Stimulated activated CD8-positive, alpha-beta memory T cell treated with anti-CD3 and anti-CD28 coated beads, Interleukin-15, amount 100 ng/mL, for 4 hours (primary cell): ENCODE measurements around the gene ADCY3.

Experiments used
- DNase-seq, 2 donors: peaks; one replicate each; pipeline ENCODE4 v3.0.0-alpha.2; 2020; ENCODE audit warnings: low read depth in 2 of 2

The ADCY3 gene

DNA sequence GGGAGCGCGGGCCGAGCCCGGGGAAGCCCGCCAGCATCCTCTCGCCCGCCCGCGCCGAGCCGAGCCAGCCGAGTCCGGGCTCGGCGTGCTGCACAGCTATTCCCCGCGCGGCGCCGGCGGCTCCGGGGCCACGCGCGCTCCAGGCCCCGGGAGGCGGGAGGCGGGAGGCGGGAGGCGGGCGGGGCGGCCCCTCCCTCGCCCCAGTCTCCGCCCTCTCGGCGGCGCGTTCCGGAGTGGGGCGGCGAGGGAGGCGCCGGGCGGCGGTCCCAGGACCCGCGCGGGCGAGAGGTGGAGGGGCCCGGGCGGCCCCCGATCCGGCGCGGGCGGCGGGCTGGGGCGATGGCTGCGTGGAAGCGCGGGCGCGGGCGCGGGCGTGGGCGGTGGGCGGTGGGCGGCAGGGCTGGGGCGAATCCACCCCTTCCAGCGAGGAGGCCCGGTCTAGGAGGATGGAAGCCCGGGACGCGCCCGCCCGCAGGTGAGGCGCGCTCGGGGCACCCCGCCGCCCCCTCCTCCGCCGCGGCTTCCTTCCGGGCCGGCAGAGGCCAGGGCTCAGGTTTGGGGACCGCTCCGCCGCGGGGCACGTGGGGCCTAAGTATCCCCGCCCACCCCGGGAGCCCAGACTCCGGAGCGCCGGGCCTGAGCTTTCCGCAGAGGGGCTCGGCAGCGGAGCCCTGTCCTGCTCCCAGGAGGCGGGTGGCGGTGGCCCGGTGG lies at the start of gene ADCY3:
TSS of gene ADCY3 (minus strand) at position 140 of the 711 bp plus-strand sequence. CDS start 1,250 bp downstream, outside the sequence.
- DNase-seq = peak; percentile 36 to 45

DNA sequence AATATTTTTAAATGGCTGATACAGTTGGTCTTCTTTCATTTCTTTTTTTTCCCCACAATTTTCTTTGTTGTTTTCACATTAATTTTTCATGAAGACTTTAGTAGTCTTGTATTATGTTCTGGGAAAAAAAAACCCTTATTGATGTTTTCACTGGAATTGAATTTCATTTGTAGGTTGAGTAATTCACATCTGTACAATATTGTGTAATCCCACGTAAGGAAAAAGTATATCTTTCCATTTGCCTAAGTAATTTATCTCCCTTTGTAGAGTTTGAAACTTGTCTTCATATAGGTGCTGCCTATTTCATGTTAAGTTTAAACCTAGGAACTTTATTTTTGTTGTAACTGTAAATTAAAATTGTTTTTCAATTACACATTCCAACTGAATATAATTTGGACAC lies 49.7 kb upstream of the ADCY3 start:
- DNase-seq = no peak

DNA sequence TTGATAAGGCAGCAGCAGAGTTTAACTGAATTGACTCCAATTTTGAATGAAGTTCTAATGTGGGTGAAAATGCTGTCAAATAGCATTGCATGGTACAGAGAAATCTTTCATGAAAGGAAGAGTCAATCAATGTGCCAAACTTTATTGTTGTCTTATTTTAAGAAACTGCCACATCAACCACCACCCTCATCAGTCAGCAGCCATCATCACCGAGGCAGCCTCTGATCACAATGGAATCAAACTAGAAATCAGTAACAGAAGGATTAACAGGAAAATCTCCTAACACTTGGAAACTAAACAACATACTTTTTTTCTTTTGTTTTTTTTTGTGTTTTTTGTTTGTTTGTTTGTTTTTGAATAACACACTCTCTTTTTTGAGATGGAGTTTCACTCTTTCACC lies 41.9 kb upstream of the ADCY3 start:
- no peak for DNase-seq

DNA sequence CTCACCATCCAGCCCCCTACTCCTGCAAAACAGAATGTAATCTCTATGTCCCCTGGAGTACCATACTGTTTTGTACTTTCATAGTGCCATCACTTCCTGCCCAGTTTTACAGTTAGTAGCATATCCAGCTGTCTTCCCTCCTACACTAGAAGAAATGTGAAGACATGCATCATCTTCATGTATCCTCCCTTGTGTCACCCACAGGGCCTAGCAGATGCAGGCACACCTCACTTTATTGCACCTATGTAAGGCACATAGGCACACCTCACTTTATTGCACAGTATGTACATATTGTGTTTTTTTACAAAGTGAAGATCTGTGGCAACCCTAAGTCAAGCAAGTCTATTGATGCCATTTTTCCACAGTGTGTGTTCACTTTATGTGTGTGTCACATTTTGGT lies 39.7 kb upstream of the ADCY3 start:
- DNase-seq = no peak

DNA sequence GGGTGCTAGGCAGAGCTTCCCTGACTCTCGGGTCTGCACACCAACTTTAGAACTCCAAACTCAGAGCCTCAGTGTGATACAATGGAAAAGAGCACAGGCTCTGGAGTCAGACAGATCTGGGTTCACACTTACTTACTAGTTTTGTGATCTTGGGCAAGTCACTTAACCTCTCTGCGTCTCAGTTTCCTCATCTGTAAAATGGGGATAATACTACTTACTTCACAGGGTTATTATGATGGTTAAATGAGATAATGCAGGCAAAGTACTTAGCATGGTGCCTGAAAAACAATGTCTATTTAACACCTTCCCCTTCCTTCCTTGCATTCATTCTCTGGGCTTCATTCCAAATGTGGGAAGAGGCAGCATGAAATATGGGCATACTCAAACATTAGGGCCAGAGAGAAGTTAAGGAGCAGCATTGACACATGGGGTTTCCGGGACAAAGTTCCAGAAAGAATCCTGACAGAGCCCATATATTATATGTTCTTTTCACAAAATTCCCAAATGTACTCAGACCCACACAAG lies 38.4 kb upstream of the ADCY3 start:
- DNase-seq = no peak

DNA sequence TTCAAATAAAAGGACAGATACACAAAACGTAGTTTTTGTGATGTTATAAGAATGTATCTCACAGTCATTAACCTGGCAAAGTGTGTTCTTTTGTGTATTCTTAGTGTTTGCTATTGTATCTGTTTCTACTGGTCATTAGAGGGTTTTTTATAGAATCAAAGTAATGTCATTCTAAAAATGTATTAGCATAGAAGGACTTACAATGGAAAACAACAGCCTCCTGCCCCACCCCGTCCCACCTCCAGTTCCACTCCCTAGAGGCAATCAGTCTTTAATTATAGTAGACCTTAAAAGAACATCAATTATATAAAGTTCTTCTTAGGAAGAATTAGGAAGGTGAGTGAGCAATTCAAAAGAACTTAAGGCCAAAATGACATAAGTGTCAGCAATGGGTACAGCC lies 37.9 kb upstream of the ADCY3 start:
- DNase-seq = no peak

DNA sequence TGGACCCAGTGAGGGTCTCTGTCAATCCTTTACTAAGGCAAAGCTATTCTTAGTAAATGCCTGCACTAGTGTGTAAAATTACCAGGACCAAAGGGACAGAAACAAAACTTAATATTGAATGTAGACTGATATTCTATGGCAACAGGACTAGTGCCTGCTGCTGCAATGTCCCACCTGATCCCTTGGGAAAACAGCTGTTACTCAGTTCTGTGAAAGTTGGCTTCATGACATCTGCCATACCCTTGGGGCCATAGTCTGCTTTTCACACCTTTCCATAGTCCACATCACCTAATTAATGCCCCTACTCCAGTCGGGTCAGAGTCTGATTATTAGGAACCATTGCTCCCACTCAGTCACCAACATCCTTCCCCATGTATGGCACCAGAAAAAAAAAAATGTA lies 37.2 kb upstream of the ADCY3 start:
- no peak for DNase-seq

DNA sequence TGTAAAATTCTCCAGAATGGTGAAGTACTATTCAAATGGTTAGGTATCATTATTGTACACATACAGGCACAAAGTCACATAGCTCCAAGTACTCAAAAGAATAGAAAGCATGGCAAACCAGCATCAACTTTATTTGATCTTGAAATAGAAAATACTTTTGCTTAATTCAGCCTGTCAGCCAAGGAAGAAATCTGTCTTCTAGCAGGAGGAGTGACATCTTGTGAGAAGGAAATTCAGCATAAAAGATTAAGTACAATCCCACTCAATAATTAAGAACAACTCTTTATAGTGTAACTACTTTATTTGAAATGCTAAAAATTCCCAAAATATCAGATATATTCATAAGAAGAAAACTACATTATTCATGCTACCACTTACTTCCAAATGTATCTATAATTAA lies 35.9 kb upstream of the ADCY3 start:
- DNase-seq = no peak

DNA sequence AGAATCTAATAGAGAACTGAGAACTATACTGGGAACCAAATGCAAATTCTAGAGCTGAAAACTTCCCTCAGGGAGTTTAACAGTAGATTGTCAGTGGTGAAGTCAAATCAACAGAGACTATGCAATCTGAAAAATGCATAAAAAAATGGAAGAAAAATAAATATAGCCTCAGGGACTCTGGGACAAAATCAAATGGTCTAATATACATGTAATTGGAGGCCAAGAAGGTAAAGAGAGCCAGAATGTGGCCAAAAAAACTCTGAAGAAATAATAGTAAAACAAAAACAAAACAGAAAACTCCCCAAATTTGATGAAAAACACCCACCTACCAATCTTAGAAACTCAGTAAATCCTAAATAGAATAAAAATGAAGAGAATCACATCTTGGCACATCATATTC lies 35.2 kb upstream of the ADCY3 start:
- no peak for DNase-seq

DNA sequence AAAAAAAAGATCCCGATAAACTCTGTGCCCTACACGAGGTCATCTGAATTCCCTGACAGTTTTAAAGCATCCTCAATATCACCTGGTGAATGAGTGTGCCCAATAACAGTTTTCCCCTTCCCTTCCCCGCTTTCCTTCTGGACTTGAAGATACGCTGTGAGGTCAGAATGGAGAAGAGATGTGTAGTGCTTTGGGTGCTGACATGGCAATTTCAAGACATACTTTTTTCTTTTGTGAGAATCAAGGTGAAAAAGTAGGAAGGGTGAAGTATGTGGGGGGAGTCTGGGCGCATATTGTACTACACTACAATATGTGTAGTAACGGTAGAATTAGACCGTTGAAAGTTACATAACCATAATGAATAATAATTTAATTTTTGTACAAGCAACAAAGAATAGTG lies 30.1 kb upstream of the ADCY3 start:
- DNase-seq = no peak

DNA sequence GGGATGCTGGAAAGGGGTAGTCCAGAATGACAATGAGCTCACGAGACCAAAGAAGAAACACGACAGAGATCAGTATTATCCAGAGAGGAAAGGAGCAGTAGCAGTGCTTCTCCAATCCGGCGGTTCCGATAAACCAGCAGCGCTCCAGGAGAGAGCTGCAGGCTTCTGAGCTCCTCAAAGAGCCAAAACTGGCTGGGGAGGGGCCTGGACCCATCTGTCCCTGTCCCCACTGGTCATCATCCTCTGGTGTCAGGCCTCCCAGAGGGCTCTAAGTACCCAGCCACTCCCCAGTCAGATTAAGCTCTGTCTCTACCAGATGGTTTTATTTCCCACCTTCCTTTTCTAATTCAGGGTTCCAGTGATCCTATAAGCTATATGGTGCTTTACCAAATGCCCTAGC lies 28.5 kb upstream of the ADCY3 start:
- DNase-seq = no peak

DNA sequence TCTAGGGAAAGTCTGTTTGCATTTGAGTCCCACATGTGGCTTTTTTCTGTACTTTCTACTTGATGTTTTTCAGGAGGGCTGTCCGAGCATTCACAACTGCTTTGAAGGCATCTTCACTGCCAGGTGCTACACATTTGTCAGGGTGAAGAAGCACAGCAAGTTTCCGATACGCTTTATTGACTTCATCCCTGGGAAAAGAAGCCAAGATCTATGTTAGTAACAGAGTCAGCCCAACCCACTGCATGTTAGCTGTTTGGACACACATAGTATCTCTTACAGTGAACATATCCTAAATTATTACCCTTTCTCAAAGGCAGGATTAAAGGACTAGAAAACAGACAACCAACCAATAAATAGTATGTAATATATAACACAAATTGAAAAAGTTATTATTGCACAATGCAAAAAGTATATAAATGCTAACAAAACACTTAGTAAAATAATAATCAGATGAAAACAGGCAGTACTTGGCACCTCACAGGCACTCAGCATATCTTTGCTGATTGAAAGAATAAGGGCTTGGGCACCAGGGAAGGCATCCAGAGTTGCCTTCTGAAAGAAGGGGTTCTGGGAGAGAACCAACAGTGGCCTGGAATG lies 27.6 kb upstream of the ADCY3 start:
- no peak for DNase-seq

DNA sequence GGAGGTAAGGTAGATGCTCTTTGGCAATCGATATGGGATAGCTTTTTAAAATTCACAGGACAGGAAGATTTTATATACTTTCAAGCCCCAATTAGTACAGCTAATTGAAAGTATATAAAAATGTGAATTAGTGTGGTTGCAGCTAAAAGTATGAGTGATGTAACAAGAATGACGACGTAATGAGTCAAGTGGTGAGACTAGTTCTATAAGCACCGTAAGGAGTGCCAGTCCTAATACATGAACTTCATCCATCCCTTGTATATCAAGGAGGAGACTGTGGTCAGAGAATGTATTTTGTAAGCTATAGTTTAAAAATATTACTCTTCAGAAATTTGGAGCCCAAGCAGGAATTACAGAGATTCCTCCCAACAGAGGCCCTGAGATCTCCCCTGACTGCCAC lies 25.9 kb upstream of the ADCY3 start:
- DNase-seq = no peak

DNA sequence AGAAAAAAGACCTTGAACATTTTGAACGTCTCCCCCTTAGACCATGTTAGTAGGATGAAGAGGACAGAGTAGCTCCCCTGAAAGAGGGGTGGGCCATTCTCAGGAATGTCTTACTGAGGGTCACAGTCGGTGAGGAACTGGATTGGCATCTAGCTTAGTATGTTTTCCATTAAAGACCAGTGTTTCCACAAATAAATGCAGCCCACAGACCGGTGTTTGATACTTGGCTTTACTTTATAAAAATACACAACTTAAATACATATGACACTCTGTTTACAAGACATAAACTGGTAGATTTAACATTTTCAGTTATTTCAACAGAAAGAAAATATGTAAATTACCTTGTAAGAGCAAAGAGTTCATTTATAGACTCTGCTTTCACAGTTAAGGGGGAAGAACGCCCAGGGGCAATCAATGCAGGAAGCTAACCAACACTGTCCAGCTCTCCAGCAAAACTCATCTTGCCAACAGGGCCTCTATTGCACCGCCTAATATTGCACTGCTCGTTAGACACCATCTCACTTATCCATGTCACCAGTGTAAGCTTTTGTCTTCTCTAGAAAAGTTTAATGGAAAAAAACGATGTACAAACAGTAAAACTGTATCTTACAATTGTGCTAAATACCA lies 23.5 kb upstream of the ADCY3 start:
- no peak for DNase-seq

DNA sequence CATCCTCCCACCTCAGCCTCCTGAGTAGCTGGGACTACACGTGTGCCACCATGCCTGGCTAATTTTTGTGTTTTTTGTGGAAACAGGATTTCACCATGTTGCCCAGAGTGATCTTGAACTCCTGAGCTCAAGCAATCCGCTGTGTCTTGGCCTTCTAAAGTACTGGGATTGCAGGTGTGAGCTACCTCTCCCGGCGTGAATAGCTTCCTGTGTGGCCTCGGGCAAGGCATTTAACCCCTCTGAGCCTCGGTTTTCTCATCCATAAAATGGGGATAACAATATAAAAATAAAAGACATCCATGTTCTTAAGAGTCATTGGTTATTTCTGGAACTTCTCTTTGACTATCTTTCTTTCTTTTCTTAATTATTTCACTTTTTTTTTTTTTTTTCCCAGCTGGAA lies 19.3 kb upstream of the ADCY3 start:
- no peak for DNase-seq

DNA sequence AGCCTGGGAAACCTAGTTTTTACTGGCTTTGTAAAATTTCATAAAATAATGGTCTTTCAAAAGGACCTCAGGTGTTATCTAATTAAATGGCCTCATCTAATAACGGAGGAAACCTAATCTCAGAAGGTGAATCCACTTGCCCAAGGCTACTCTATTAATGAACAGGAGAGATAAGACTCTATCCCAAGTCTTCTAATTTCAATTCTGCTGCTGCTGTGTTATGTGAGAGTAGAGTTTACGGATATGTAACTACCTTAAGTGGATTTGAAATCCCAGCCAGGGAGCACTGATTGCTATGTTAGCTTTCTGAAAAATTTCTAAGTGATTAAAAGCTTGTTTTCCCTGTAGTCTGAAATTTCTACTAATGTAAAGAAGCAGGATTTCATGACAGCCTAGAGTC lies 17.2 kb upstream of the ADCY3 start:
- DNase-seq = no peak

DNA sequence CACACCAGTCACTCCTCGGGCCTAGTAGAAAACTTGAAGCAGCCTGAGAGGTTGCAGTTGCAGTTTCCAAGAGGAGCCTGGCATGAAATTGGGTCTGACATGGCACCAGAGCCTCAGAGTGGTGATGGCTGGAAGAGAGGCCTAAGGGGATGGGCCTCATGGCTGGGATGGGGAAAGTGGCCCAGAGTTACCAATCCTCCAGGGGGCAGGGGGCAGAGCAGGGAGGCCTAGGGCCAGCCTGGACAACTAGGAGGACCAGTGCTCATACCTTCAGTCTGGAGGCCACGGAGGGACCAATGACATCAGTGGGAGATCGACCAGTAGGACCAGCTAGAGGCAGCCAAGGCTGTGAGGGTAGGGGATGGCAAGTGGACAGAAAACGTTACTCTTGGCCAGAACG lies 15.1 kb upstream of the ADCY3 start:
- no peak for DNase-seq

DNA sequence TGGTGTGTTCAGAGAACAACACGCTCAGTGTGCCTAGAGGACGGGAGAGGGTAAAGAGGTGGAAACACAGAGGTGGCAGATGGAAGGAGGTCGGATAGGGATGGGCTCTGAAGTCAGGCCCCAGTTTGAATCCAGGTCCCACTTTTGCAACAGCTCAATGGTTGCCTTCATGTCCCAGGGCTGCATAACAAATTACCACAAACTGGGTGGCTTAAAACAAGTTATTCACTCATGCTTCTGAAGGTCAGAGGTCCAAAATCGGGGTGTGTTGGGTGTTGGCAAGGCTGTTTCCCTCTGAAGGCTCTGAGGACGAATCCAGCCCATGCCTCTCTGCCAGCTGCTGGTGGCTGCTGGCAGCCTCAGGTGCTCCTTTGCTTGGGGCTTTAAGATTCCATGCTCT lies 12.7 kb upstream of the ADCY3 start:
- DNase-seq = no peak

DNA sequence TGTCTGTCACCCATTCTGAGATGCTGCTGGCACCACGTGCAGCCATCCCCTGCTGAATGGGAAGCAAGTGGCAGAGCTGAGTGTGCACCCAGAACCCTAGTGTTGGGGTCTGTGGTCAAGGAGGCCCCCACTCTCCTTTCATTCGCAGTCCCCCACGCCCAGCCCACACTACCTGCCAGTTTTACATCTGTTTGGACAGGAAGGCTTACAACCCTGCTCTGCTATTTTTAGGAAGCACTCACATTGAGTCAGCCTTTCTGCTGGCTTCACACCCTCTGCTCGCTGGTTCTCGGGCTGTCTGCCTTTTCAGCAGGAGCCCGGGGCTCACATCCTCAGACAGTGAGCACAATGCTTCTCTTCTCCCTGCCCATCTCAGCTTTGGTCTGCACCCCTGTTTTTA lies 10.7 kb upstream of the ADCY3 start:
- no peak for DNase-seq

DNA sequence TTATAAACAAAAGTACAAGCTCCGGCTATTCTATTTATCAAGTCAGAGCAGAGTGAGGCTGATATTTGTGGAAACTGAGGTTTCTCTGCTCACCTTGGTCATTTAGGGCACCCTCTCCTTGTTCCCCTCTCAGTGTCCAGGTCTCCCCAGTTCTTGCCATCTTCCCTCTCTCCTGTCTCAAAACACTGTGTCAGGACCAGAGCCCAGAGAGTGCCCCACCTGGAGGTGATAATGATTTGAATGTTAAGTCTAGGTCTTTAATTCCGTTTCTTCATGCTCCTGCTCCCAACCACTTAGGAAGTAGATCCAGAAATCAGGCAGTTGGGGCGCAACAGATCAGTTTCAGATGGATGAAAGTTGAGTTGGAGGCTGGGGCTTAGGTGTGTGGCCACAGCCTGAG lies 9.2 kb upstream of the ADCY3 start:
- no peak for DNase-seq

DNA sequence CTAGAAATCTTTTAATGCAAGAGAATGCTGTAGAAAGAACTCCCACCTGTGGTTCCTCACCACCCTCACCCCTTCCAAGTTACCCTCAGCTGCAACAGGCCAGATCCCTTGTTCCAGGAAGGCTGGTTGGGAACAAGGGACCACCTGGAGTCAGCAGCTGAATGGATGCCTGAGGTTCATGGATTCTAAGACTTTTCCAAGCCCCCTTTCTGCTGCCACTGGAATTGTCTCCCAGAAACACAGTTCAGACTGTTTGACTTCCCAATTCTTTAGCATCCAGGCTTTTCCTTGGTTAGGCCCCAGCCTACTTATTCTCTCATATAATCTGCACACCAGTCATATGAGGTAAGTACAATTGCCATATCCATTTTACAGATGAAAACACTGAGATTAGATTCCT lies 8.0 kb upstream of the ADCY3 start:
- no peak for DNase-seq

DNA sequence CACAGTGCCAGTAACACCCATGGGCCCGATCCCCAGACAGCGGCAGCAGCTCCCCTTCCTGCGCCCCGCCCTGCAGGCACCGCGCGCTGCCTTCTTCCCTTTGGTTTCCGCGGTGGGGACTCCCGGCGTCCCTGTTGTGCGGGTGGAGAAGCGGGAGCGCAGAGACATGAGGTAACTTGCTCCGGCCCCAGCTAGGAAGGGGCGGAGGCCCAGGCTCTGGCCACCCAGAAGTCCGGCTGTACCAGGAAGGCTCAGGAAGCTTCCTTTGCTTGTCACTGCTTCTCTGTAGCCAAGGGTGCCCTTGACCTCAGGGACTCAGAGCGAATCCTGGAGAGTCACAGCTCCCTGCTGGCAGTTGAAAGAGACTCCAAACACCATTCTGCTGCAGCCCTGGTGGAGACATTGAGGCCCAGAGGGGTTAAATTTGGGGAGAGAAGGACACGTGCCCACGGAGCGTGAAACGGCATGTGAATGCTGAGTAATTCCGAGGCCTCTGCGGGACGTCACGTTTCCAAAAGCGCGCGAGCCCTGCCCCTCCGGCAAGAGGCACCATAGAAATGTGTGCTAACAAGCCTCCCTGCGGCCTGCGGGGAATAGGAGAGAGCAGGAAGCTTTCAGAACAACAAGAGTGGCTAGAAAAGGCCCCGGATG lies 6.7 kb upstream of the ADCY3 start:
- no peak for DNase-seq

DNA sequence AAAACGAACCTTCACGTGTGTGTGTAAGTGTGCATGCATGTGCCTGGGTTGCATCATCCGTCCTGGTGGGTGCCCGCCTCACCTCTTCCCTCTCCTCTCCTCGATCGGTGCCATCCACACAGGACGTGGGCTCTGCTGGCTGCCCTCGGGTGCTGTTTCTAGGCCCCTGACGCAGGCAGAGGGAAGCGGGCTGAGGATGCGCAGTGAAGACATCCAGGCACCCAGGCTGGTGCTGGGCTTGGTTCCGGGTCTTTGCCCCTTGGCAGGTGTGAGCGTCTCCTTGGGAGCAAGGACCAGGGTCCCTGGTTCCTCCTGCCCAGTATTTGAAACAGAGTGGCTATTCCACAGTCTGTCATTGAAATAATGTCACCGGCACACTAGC lies 6.2 kb upstream of the ADCY3 start:
- DNase-seq = no peak
